SK-N-SH (cell line): ENCODE measurements around the gene NR6A1. TPM values are rescaled to one million over a fixed set of nuclear protein-coding genes. Genes with fewer than 3 reads are reported as not detected.

ENCODE experiments used
- CTCF ChIA-PET: fragments of 300-600, 350-600 bp; formaldehyde crosslinking; extraction: SDS; loops from one replicate; lab custom pipeline; 2021; lab: Yijun Ruan, JAX
- POLR2A ChIA-PET: fragments of 350-600 bp; sonication (Branson Sonifier 250); formaldehyde crosslinking; extraction: SDS; loops from one replicate; lab custom pipeline; 2020; ENCODE audit warnings: antibody characterized with exemption, inconsistent platforms; lab: Yijun Ruan, JAX
- DNase-seq: peaks from one replicate; pipeline ENCODE4 v3.0.0; 2012
- H2AFZ ChIP-seq: fragments of 200-600 bp; sonication (generic); 2 replicates; pipeline ENCODE4 v1.8.1; 2016; ENCODE audit warnings: antibody characterized with exemption, mild to moderate bottlenecking, low read depth
- H3F3A ChIP-seq: fragments of 200-600 bp; sonication (generic); replicated peaks from 2 replicates; pipeline ENCODE3; 2016; ENCODE audit warnings: antibody characterized with exemption, mild to moderate bottlenecking; ENCODE audit not compliant: insufficient read depth
- H3K27ac ChIP-seq, 2 experiments: fragments of 200-500 bp in 1 of 2; fragments of 200-600 bp in 1 of 2; sonication (Bioruptor generic) in 1 of 2; sonication (generic), shearing (Covaris generic) in 1 of 2; 2 replicates each; pipeline versions ENCODE4 v1.5.1 to v1.6.1; 2014 to 2016; ENCODE audit warnings: low read depth in 2 of 2, inconsistent platforms in 1 of 2, low read length in 1 of 2, mild to moderate bottlenecking in 1 of 2, mixed read lengths in 1 of 2
- H3K27me3 ChIP-seq: fragments of 200-600 bp; sonication (generic), shearing (Covaris generic); 2 replicates; pipeline ENCODE4 v1.6.1; 2016; ENCODE audit warnings: mixed run types; ENCODE audit not compliant: insufficient read depth
- H3K36me3 ChIP-seq, 2 experiments: fragments of 200-500 bp in 1 of 2; fragments of 200-600 bp in 1 of 2; sonication (Bioruptor generic) in 1 of 2; sonication (generic) in 1 of 2; replicated peaks in 1 of 2; 2 replicates each; pipeline versions ENCODE3 to v1.5.1; 2014 to 2016; ENCODE audit warnings: low read length in 1 of 2, mild to moderate bottlenecking in 1 of 2; ENCODE audit not compliant: insufficient read depth in 2 of 2, control insufficient read depth in 1 of 2
- H3K4me1 ChIP-seq, 2 experiments: fragments of 200-500 bp in 1 of 2; fragments of 200-600 bp in 1 of 2; sonication (Bioruptor generic) in 1 of 2; sonication (generic), shearing (Covaris generic) in 1 of 2; 2 replicates each; pipeline versions ENCODE4 v1.5.1 to v1.6.1; 2014 to 2016; ENCODE audit warnings: low read depth in 1 of 2, low read length in 1 of 2, mixed run types in 1 of 2; ENCODE audit not compliant: insufficient read depth in 2 of 2, control insufficient read depth in 1 of 2
- H3K4me2 ChIP-seq: fragments of 200-600 bp; sonication (generic), shearing (Covaris generic); 2 replicates; pipeline ENCODE4 v1.6.1; 2017; ENCODE audit warnings: mixed run types
- H3K4me3 ChIP-seq, 2 experiments: fragments of 200-500 bp in 1 of 2; fragments of 200-600 bp in 1 of 2; sonication (Bioruptor generic) in 1 of 2; sonication (generic), shearing (Covaris generic) in 1 of 2; 2 replicates each; pipeline versions ENCODE4 v1.5.1 to v1.8.1; 2014 to 2016; ENCODE audit warnings: low read depth in 2 of 2, inconsistent platforms in 1 of 2, low read length in 1 of 2, mild to moderate bottlenecking in 1 of 2, mixed read lengths in 1 of 2, moderate library complexity in 1 of 2
- H3K79me2 ChIP-seq: fragments of 200-600 bp; sonication (generic); 2 replicates; pipeline ENCODE4 v1.8.1; 2017; ENCODE audit warnings: mild to moderate bottlenecking; ENCODE audit not compliant: insufficient read depth
- H3K9ac ChIP-seq: fragments of 200-600 bp; sonication (generic); 2 replicates; pipeline ENCODE4 v1.6.1; 2017; ENCODE audit warnings: mixed run types
- H3K9me2 ChIP-seq: fragments of 200-600 bp; sonication (generic); 2 replicates; pipeline ENCODE4 v1.6.1; 2017; ENCODE audit warnings: mixed run types
- H3K9me3 ChIP-seq: fragments of 200-600 bp; sonication (generic); 2 replicates; pipeline ENCODE4 v1.6.1; 2017; ENCODE audit warnings: mixed run types, mild to moderate bottlenecking, moderate library complexity
- H4K20me1 ChIP-seq: fragments of 200-600 bp; sonication (generic); 2 replicates; pipeline ENCODE4 v1.6.1; 2017; ENCODE audit warnings: mild to moderate bottlenecking, mixed run types; ENCODE audit not compliant: insufficient read depth
- EZH2phosphoT487 ChIP-seq: fragments of 200-600 bp; sonication (generic); IDR thresholded peaks from 2 replicates; pipeline ENCODE4 v1.6.1; 2017; ENCODE audit warnings: low read depth, mixed run types, mild to moderate bottlenecking, antibody characterized with exemption, moderate library complexity, borderline replicate concordance
- FOXJ3 ChIP-seq: sonication (generic); formaldehyde crosslinking; IDR thresholded peaks from 2 replicates; pipeline ENCODE4 v1.5.1; 2020; ENCODE audit warnings: mild to moderate bottlenecking, missing genetic modification reagents
- GABPA ChIP-seq: IDR thresholded peaks from 2 replicates; pipeline ENCODE4 v1.4.0; 2012; ENCODE audit warnings: low read depth, mild to moderate bottlenecking
- GATA2 ChIP-seq: sonication (generic); formaldehyde crosslinking; IDR thresholded peaks from 2 replicates; pipeline ENCODE4 v1.5.0; 2020; ENCODE audit warnings: mild to moderate bottlenecking, missing genetic modification reagents
- TCF12 ChIP-seq: IDR thresholded peaks from 2 replicates; pipeline ENCODE4 v1.4.0; 2012
- ZBTB33 ChIP-seq: IDR thresholded peaks from 2 replicates; pipeline ENCODE4 v1.4.0; 2012; ENCODE audit warnings: low read depth, borderline replicate concordance
- WGBS: methylation state at CpG from one replicate; pipeline ENCODE4 v1.1.6; 2017; ENCODE audit warnings: low lambda C conversion rate; 5-methylcytosine and 5-hydroxymethylcytosine counted together
- polyA plus RNA-seq, 3 experiments: library from polyadenylated mRNA; depleted of rRNA; stranded (reverse); fragments of >200 nt; gene quantifications; 2 replicates each; pipeline ENCODE4 v1.2.3, GENCODE V29; 2012

Gene NR6A1
- polyA plus RNA-seq, 1 of the 3 experiments (the other 2 are of a cell fraction), result 1.2 TPM

GRCh38 chr9:124504530-124505005 is 266.5 kb downstream of the NR6A1 start:
- no peaks in the 10 kb centered on the region for H3F3A ChIP-seq
- H3K79me2 ChIP-seq, result no peaks in the 10 kb centered on the region
- CTCF ChIA-PET, result interaction anchor here (1.3 to 2.0 kb wide), 3 partner anchors 32 to 85 kb away, joined by 3 to 13 read pairs (median 5); no protein-coding TSS in a partner anchor
- no peaks in the 10 kb centered on the region for H3K36me3 ChIP-seq
- H3K9ac ChIP-seq, result no peak overlapping the region
- H3K4me2 ChIP-seq, result no peak overlapping the region
- peak; percentile 74 for DNase-seq
- TF ChIP-seq GABPA (no peak), TCF12 (no peak)
- TF ChIP-seq, all 33 proteins: peak for 0
- Histone ChIP-seq H3K27ac (no peak overlapping the region), H3K4me1 (no peaks in the 10 kb centered on the region; a peak in 1 of 4 replicates), H4K20me1 (no peaks in the 10 kb centered on the region), H2AFZ (no peak overlapping the region), H3K9me2 (no peaks in the 10 kb centered on the region), H3K27me3 (peaks cover 48% of the 10 kb centered on the region), H3K9me3 (no peaks in the 10 kb centered on the region), H3K4me3 (no peak overlapping the region; a peak in 1 of 4 replicates)
- POLR2A ChIA-PET, result no interaction called here
- 10% methylated on average over 39 of the region's 81 CpGs for WGBS

- H3K9me2 ChIP-seq, result no peaks in the 10 kb centered on the region
- POLR2A ChIA-PET, result no interaction called here
- DNase-seq, result peak; percentile 62
- peaks cover 51% of the 10 kb centered on the region for H3K27me3 ChIP-seq
- no peak overlapping the region for H3K9ac ChIP-seq
- no peaks in the 10 kb centered on the region; a peak in 1 of 4 replicates for H3K4me1 ChIP-seq
- H4K20me1 ChIP-seq, result no peaks in the 10 kb centered on the region
- H3K36me3 ChIP-seq, result no peaks in the 10 kb centered on the region
- H3K27ac ChIP-seq, result no peak overlapping the region
- H3K4me2 ChIP-seq, result no peak overlapping the region
- WGBS, result 5% methylated on average over 40 of the region's 76 CpGs
- H3K79me2 ChIP-seq, result no peaks in the 10 kb centered on the region
- TF ChIP-seq GATA2 (CRISPR knock-in tag), result no peak
- peak; percentile 96; the same call in 1 of the 2 replicates for TF ChIP-seq EZH2phosphoT487
- no peak for TF ChIP-seq FOXJ3 (CRISPR knock-in tag)
- no peak for TF ChIP-seq ZBTB33
- H2AFZ ChIP-seq, result 0 out of 2 replicates have a peak overlapping the region, but pooled peaks have one; percentile 24
- no peaks in the 10 kb centered on the region for H3F3A ChIP-seq
- H3K9me3 ChIP-seq, result no peaks in the 10 kb centered on the region
- CTCF ChIA-PET, result no interaction called here
- H3K4me3 ChIP-seq, result no peak overlapping the region; a peak in 1 of 4 replicates
These were observed 267.2 kb downstream of the NR6A1 start for GRCh38 chr9:124503713-124504529.
